ENCODE results near the gene MBOAT2. TPM values are rescaled to one million over a fixed set of nuclear protein-coding genes. Genes with fewer than 3 reads are reported as not detected.

MBOAT2 gene
- total RNA-seq, 1 donor from 2014 or later = 8.0 TPM

DNA sequence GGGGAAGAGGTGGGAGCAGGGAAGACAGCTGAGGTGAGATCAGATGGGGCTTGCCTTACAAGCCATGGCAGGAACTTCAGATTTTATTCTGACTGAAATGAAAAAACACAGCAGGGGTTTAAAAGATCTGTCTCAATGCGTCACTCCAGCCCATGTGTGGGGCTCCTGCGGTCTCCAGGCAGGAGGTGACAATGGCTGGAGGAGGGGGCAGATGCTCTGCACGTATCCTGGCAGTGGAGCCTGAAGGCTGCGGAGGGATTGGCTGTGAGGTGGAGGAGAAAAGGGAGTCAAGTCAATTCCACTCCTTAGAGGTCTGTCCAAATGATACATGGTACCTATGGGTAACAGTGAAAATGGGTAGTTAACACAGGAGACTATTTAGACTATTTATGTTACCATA, 125.6 kb downstream of the MBOAT2 start:
- Histone ChIP-seq H3K27ac (no peak overlapping the region), H3K9me3 (no peaks in the 10 kb centered on the region), H3K36me3 (peaks cover 3 to 37% of the 10 kb centered on the region in 2 donors), H3K4me1 (no peaks in the 10 kb centered on the region), H3K27me3 (no peaks in the 10 kb centered on the region), H3K4me3 (no peak overlapping the region)
- DNase-seq (ENCODE audit: low spot score in 2 of 2) = no peak
- TF ChIP-seq, protein P1, sequence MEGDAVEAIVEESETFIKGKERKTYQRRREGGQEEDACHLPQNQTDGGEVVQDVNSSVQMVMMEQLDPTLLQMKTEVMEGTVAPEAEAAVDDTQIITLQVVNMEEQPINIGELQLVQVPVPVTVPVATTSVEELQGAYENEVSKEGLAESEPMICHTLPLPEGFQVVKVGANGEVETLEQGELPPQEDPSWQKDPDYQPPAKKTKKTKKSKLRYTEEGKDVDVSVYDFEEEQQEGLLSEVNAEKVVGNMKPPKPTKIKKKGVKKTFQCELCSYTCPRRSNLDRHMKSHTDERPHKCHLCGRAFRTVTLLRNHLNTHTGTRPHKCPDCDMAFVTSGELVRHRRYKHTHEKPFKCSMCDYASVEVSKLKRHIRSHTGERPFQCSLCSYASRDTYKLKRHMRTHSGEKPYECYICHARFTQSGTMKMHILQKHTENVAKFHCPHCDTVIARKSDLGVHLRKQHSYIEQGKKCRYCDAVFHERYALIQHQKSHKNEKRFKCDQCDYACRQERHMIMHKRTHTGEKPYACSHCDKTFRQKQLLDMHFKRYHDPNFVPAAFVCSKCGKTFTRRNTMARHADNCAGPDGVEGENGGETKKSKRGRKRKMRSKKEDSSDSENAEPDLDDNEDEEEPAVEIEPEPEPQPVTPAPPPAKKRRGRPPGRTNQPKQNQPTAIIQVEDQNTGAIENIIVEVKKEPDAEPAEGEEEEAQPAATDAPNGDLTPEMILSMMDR (IDR thresholded peaks at IDR 0.05) = no peak
- intact Hi-C loops (cut with DNase I) = loop anchor here (10.0 kb wide), 1 partner anchor 457 kb away; no protein-coding TSS in a partner anchor

DNA sequence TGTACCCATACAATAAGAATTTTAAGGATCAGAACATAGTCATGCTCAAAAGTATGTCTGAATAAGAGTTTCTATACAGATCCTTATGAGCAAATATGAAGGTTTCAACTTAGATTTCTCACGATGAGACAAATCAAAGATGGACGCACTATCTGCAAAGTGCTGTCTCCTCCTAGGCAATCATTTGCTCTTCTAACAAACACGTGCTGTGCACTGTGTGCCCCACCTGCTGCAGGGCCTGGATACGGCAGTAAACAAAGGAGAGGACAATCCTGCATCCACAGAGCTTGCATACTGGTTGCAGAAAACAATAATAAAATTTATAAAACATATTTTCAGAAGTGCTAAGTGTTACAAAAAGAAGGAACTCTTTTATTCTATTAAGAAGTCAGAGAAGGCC, 126.2 kb downstream of the MBOAT2 start:
- TF ChIP-seq, protein P1 (IDR thresholded peaks at IDR 0.05) = no peak
- intact Hi-C loops (cut with DNase I) = loop anchor here (10.0 kb wide), 1 partner anchor 457 kb away; no protein-coding TSS in a partner anchor

DNA sequence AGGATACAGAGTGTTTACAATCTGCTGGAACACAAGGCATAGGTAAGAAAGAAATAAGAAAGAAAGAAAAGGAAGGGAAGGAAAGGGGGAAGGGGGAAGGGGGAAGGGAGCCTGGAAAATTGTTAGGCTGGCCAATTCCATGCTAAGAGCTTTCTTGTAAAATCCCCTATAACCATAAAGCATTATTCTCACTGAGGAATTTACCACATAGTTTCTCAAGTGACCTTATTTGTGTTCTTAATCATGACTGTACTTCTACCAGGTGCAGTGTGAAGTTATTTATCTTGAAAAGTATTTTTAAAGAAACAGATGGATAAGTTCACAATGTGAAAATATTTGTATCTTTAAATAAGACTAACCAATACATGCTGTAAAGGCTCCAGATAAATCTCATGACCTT, 126.9 kb downstream of the MBOAT2 start:
- no peak for DNase-seq (ENCODE audit: low spot score in 2 of 2)
- no peak overlapping the region for H3K27ac ChIP-seq
- TF ChIP-seq, protein P1 (IDR thresholded peaks at IDR 0.05) = no peak
- intact Hi-C loops (cut with DNase I) = loop anchor here (10.0 kb wide), 1 partner anchor 458 kb away; no protein-coding TSS in a partner anchor
- H3K4me1 ChIP-seq = no peaks in the 10 kb centered on the region
- no peak overlapping the region for H3K4me3 ChIP-seq
- peaks cover 3 to 32% of the 10 kb centered on the region in 2 donors for H3K36me3 ChIP-seq
- no peaks in the 10 kb centered on the region for H3K27me3 ChIP-seq
- no peaks in the 10 kb centered on the region for H3K9me3 ChIP-seq

More for the DNA sequence above, 126.2 kb downstream of the MBOAT2 start:
- Histone ChIP-seq H3K27me3 (no peaks in the 10 kb centered on the region), H3K9me3 (no peaks in the 10 kb centered on the region), H3K36me3 (peaks cover 3 to 36% of the 10 kb centered on the region in 2 donors), H3K4me1 (no peaks in the 10 kb centered on the region), H3K27ac (no peak overlapping the region), H3K4me3 (no peak overlapping the region)
- DNase-seq (ENCODE audit: low spot score in 2 of 2) = no peak

DNA sequence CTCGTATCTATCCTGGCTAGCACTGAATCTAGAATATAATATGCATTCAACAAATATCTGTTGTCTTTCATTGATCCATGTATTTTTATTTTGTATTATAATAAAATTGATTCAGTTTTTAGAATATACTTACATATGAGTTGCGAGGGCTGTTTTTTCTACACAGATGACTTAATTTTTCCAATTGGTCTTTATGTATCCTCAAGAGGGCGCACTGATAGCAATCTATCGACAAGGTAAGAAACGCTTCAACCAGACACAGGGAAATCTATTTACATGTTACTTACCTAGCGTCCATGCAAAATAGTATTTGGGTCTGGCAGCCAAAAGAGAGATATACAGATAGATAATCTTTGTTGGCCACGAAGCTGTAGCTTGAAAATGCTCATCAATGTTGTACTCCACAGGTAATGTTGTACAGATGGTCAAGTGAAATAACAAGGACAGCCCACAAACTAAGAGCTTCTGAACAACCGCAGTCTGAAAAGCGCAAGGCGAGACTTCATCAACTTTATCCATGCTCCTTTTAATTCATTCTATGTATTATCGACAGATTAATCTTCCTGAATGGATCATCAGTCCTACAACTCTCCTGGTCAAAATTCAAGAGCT, 130.6 kb downstream of the MBOAT2 start:
- intact Hi-C loops (cut with DNase I) = loop anchor here (1.0 to 10.0 kb wide), 2 partner anchors 266 to 462 kb away; no protein-coding TSS in a partner anchor
- H3K36me3 ChIP-seq = peaks cover 0 to 24% of the 10 kb centered on the region in 2 donors
- DNase-seq (ENCODE audit: low spot score in 2 of 2) = no peak
- H3K4me1 ChIP-seq = no peaks in the 10 kb centered on the region
- H3K27ac ChIP-seq = no peak overlapping the region
- no peak overlapping the region for H3K4me3 ChIP-seq
- TF ChIP-seq, protein P1 (IDR thresholded peaks at IDR 0.05) = peak; percentile 20 to 54 (median 34)
- H3K27me3 ChIP-seq = no peaks in the 10 kb centered on the region
- no peaks in the 10 kb centered on the region for H3K9me3 ChIP-seq

DNA sequence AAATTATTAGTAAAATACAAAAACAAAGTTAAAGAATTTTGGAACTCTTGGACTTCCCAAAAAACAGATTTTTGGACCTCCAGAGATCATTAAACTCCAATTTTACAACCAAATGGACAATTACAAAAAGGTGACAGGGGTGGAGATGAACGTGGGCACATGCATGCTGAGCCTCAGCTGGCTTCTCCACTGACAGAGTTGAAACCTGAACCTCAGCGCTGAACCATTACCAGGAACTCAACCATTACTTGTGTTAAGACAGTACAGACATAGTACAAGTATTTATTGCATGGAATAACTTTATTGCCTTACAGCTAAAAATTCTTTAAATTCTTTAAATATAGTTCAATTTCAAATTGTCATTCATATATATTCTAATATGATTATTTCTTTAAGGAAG, 133.0 kb downstream of the MBOAT2 start:
- H3K36me3 ChIP-seq = peaks cover 0 to under 1% of the 10 kb centered on the region in 2 donors
- H3K9me3 ChIP-seq = no peaks in the 10 kb centered on the region
- intact Hi-C loops (cut with DNase I) = loop anchor here (10.0 kb wide), 1 partner anchor 464 kb away; no protein-coding TSS in a partner anchor
- TF ChIP-seq, protein P1 (IDR thresholded peaks at IDR 0.05) = no peak
- H3K4me3 ChIP-seq = no peak overlapping the region
- H3K4me1 ChIP-seq = no peaks in the 10 kb centered on the region
- no peak for DNase-seq (ENCODE audit: low spot score in 2 of 2)
- no peaks in the 10 kb centered on the region for H3K27me3 ChIP-seq
- H3K27ac ChIP-seq = no peak overlapping the region

Measured in ascending aorta (tissue), 2 donors.